Globus pallidus (tissue), 1 donor: ENCODE results near the gene TNFRSF9.
"Not testable (repeated sequence)": the region's sequence is repeated elsewhere in the genome, so short reads cannot be mapped to it uniquely, and the experiment has no call there.

ENCODE experiments used
- DNase-seq: peaks from one replicate; pipeline ENCODE4 v3.0.0-alpha.2; 2015; ENCODE audit warnings: low spot score

TNFRSF9 gene

DNA sequence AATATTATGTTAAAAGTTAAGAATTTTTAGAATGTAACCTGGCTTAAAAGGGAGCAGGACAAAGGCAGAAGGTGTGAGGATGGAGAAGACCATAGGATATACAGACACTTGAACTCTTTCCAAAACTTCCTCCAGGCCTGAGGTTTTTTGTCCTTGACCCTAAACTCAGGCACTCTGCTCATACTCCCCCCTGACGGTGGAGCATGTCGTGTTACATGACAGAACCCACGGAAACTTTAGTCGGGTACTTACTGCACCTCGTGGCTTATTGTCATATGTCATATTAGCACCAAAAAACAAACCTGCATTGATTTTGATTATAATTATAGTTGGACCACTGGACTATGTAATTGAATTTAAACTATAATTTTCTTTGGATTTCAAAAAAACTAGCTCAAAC lies 20.8 kb downstream of the TNFRSF9 start:
- DNase-seq = no peak

- DNase-seq = not testable (repeated sequence)
Observed at GRCh38 chr1:7917971-7918370, 22.7 kb downstream of the TNFRSF9 start.

DNA sequence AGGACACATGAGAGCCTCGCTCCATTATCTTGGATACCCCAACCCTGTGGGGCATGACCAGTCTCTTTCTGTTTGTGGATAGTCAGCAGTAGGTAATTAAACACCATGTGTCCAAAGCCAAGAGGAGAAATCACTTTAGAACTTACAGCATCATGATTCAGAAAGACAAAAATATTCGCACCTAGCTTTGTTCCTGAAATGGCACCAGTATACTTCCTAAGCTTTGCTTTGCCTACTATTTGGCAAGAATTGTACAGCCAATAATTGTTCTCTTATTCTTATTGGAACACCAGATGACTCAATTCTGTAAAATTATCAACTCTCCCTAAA lies 24.2 kb downstream of the TNFRSF9 start:
- no peak for DNase-seq

DNA sequence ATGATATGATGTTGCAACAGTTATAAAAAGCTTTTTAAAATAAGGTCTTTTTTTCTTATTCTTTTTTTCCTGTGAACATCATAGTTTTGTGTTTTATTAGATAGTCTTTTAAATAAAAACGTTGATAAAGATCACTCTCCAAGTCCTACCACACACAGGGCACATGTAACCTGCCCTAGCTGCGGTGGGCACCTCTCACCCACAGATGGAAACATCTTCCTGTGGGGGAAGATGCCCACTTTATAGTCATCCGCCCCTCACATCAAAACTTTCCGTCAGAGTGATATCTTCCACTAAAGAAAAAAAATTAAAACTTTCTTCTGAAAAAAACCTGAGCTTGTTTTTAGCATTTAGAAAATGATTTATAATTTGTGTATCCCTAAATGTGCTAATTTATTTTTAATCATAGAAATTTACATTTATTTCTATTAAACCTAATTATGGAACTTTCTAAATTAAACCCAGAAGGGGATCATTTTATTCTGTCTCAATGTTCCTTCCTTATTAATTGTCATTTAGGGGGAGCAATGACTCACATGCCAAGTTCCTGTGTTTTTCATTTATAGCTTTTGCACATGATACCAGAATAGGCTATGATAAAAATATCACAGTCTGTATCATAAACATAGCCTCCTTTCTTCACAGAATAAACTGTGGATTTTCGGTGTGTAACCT lies 24.7 kb downstream of the TNFRSF9 start:
- DNase-seq = no peak

DNA sequence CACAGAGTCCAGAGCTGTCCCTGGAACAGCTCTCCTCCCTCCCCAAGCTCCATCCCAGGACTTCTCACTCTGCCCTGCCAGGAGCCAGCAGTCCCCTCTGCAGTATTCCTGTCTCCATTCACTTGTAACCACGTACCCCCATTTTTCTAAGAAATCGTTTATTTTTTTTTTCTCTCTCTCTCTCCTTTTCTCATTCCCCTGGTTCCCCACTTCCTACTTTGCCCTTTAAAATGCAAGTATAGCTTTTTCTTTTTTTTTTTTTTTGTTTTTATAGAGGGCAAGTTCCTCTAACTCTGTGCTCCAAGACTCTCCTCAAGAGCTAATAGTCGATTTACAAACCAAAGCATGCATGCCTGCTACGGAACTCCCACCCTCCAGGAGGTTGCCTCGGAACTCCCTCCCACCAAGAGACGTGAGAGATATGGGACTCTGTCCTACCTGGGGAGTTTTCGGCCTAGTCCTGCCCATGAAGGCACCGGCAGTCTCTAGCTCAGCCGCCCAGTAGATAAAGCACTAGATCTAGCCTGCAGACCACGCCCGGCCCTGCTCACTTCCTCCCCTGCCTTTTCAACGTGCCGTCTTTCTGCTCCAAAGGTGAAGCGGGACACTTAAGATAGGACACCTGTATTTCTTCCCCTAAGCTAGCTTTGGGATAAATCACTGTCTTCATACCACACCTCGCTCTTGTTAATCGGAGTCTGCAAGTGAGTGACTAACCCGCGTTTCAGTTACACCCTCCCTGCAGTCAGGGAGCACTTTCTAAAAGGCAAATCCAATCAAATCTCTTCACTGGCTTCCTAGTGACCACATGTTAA lies 27.7 kb downstream of the TNFRSF9 start:
- DNase-seq = no peak

GRCh38 chr1:7912145-7912544 lies 28.5 kb downstream of the TNFRSF9 start:
- DNase-seq = no peak

DNA sequence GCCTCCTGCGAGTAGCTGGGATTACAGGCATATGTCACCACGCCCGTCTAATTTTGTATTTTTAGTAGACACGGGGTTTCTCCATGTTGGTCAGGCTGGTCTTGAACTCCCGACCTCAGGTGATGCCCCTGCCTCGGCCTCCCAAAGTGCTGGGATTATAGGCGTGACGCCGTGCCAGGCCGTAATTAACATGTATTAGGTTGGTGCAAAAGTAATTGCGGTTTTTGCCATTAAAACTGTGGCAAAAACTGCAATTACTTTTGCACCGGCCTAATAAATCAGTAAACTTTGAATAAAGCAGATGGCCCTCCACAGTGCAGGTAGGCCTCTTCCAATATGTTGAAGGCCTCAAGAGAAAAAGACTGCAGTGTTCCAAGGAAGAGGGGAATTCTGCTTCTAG lies 35.4 kb downstream of the TNFRSF9 start:
- no peak for DNase-seq

DNA sequence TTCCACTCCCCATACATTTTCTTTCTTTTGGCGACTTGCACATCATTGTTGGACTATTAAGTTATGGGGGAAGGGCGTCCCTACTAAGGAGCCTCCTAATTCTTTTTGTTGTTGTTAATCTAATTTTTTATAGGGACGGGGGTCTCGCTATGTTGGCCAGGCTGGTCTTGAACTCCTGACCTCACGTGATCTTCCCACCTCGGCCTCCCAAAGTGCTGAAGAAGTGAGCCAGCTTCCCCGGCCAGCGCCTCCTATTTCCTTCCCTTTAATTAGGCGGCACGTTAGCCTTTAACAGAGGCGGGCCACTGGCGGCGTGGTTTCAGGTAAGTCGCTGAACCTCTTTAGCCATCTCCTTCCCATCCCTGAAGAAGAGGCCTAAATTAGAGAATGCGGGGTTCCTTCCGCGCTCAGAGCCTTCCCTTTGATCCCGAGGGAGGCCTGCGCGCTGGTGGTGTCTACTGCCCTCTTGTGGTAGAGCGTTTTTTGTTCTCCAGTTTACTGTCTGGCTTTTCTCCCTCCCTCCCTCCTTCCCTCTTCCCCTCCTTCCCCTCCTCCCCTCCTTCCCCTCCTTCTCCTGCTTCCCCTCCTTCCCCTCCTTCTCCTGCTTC lies 38.1 kb downstream of the TNFRSF9 start:
- DNase-seq = peak; percentile 64

DNA sequence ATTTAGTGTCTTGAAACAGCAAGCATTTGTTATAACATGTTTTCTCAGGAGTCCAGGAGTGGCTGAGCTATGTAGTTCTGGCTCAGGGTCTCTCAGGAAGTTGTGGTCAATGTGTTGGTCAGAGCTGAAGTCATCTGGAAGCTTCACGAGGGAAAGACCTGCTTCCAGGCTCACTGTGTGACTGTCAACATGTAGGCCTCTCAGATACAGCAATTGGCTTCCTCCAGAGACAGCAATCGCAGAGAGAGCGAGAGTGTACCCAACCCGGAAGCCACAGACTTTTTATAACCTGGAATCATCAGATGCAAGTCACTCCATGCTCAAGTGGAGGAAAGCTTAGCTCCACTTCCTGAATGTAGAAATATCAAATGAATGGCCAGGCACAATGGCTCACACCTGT lies 40.9 kb downstream of the TNFRSF9 start:
- DNase-seq = no peak

DNA sequence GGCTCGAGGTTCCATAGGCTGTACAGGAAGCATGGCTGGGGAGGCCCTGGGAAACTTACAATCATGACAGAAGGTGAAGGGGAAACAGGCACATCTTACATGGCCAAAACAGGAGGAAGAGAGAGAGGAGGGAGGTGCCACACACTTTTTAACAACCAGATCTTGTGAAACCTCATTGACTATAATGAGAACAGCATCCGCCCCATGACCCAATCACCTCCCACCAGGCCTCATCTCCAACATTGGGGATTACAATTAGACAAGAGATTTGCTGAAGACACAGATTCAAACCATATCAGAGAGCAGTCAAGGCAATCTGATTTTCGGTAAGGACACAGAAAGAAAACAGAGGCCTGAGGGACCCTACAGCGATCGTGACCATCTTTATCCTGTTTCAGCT lies 41.7 kb downstream of the TNFRSF9 start:
- DNase-seq = no peak

DNA sequence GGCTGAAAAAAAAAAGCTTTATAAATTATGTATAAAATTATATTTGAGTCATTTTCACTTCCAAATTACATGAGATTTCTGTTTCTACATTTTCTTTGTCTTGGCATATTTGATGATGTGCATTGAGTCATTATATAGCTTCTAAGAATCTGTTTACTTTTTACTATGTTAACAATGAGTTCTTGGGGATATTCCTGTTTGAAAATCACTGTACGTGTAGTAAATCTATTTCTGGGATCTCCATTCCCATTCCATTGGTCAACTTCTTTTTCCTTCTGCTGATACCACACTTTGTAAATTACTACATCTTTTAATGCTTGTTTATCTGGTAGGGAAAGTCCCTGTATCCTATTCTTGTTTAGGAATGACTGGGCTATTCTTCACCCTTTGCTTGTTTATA lies 43.6 kb downstream of the TNFRSF9 start:
- no peak for DNase-seq

- no peak for DNase-seq
Observed at GRCh38 chr1:7893529-7894180, 47.0 kb downstream of the TNFRSF9 start.

- no peak for DNase-seq
Observed at GRCh38 chr1:7891804-7892203, 48.8 kb downstream of the TNFRSF9 start.

- no peak for DNase-seq
Observed at GRCh38 chr1:7890853-7891252, 49.8 kb downstream of the TNFRSF9 start.

- DNase-seq = no peak
Observed at GRCh38 chr1:7888248-7889081, 52.2 kb downstream of the TNFRSF9 start.

GRCh38 chr1:7886405-7886745 lies 54.3 kb downstream of the TNFRSF9 start:
- peak; percentile 24 for DNase-seq

DNA sequence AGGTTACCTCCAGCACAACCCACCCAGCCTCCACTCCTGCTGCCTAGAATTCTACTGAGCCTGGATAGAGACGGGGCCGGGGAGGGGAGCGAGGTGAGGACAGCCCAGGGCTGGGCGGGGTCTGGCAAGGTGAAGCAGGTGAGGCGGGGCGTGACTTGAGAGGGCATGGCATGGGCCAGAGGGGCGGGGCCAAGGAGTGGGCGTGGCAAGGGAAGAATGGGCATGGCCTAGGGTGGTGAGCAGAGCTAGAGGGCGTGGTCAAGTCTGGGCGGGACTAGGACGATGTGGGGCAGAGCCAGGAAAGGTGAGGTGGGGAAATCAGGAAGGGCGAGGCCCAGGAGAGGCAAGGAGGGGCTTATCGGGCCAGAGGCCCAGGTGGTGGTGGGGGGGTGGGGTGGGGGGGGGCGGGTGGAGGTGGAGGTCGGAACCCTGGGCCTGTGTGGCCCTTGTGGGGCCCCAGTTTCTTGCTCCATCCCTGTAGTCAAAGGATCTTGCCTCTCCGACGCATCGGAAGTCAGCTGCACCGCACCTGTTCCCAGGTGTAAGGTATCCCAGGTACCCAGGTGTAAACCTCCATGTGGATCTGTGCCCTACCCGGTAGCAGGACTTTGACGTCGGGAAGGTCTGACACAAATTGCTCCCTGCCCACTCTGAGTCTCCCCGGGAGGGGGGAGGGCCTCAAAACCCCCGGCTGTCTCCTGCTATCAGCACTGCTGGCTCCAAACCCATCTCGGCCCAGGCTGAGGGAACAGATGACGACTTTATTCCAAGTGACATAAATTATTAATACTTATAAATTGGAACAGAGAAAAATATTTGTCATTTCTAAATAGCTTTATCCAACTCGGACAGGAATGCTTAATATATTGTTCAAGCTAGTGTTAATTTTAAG lies 54.9 kb downstream of the TNFRSF9 start:
- DNase-seq = no peak

DNA sequence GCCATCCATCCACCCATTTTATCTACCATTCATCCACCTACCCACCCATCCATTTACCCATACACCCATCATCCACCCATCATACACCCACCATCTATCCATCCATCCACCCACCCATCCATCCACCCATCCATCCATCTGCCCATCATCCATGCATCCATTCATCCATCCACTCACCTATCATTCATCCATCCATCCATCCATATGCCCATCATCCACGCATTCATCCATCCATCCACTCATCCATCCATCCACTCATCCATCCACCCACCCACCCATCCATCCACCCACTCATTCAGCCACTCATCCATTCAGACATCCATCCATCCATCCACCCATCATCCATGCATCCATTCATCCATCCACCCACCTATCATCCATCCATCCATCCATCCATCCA lies 55.9 kb downstream of the TNFRSF9 start:
- no peak for DNase-seq

DNA sequence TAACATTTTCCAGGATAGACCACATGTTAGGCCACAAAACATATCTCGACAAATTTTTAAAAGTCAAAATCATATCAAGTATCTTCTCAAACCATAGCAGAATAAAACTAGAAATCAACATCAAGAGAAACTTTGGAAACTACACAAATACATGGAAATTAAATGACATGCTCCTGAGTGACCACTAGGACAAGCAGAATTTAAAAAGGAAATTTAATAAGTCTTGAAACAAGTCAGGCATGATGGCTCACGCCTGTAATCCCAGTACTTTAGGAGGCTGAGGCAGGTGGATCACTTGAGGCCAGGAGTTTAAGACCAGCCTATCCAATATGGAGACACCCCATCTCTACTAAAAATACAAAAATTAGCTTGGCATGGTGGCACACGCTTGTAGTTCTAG lies 61.4 kb downstream of the TNFRSF9 start:
- DNase-seq = no peak

GRCh38 chr1:7878027-7878426 lies 62.6 kb downstream of the TNFRSF9 start:
- no peak for DNase-seq
